GM21528 (cell line): ENCODE data around the gene S100A9.

Source experiments
- ATAC-seq: cut with Tn5 transposase; IDR thresholded peaks from one replicate; pipeline ENCODE4 v1.9.1; 2021; ENCODE audit warnings: mild to moderate bottlenecking, moderate library complexity; ENCODE audit not compliant: unreplicated experiment, low FRiP score

S100A9 gene

DNA sequence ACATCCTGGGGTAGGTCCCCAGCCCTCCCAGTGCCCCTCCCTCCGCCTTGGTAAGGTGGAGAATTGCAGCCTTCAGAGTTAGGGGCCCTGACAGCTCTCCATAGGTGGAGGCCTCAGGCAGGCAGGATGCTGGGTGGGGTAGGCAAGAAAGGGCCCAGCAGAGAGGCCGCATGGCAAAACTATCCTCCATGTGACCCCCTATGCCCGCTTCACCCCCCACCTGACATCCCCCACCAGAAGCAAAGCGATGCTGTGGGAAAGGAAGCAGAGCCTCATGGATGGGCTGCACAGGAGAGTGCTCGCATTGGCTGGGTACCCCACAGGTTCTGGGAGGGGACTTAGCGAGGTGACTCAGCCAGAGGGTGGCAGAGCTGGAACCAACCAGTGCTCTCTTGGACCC, 1.6 kb downstream of the S100A9 start:
- ATAC-seq = no peak

DNA sequence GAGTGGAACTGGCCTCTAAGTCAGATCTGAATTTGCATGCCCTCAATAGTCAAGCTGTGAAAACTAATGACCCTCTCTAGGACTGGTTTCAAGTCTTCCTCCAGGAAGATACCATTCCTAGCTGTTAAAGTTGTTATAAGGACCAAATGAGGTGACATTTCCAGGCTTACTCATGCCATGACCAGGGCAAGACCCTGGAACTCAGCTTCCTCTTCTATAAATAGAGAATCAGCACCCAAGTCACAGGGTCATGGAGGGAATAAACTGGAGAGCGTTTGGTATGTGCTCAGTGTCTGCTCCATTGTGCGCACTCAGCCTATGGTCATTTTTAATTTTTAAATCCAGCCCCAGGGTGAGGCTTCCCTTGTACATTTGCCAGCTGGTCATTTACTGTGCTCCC, 2.5 kb downstream of the S100A9 start:
- no peak for ATAC-seq

DNA sequence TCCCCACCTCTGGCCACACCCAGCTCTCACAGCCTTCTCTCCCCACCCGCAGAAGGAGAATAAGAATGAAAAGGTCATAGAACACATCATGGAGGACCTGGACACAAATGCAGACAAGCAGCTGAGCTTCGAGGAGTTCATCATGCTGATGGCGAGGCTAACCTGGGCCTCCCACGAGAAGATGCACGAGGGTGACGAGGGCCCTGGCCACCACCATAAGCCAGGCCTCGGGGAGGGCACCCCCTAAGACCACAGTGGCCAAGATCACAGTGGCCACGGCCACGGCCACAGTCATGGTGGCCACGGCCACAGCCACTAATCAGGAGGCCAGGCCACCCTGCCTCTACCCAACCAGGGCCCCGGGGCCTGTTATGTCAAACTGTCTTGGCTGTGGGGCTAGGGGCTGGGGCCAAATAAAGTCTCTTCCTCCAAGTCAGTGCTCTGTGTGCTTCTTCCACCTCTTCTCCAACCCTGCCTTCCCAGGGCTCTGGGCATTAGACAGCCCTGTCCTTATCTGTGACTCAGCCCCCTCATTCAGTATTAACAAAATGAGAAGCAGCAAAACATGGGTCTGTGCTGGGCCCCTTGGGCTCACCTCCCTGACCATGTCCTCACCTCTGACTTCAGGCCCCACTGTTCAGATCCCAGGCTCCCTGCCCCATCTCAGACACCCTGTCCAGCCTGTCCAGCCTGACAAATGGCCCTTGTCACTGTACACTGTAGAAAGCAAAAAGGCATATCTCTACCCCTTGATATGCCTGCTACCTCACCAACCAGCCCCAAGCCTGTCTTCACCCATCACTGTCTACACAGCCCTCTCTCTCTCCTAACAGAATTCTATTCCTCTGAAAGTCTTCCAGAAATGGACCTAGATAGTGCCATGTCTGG, 3.2 kb downstream of the S100A9 start:
- no peak for ATAC-seq

DNA sequence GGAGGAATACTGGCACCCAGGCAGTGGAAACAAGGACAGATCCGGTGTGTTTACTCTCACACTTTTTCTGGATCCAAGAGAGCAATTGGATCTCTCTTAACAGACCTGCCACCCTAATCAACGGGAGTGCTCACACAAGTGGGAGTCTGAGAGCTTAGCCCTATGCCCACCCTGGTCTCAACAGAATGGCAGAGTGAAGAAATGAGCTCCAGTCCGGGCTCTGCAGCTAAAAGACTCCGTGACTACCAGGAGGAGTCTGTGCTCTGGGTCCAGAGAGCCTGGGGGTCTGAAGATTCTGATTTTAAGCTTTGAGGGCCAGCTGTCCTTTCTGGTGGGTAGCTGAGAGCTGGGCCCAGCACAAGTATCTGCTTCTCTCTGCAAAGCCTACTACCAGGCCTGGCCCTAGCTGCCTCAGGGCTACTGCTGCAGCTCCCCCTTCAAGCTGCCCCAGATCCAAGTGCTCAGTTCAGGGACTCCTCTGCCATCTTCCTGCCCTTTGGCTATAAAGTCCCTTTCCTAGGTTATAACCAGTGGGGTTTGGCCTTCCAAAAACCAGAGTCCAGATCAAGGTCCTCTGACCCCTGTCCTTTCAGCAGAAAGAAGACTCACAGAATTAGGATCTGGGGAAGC, 3.9 kb downstream of the S100A9 start:
- no peak for ATAC-seq

DNA sequence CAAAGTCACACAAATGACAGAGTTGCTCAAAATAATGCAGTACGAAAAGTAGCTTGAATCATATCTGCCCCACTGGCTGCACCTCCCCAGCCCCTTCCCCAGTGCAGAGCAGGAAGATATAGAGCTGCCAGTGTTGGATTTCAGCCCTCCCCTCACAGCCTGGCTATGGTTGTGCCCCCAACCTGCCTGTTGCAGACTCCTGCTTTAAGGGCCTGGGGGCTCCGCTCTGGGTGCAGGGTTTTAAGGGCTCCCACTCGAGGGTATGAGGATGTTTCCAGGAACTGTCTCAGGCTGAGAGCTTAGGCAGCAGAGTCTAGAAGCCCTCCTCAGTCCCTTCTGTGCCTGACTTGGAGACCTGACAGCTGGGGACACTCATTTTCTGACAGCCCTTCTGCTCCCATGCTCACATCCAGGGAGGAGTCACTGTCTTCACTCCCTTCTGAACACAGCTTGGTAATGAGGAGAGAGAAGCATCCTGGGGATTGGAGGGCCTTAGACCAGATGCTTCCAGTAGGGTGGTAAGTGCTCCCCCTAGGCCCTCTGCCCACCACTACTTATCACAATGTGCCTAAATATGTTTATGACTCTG, 4.6 kb downstream of the S100A9 start:
- ATAC-seq = no peak

DNA sequence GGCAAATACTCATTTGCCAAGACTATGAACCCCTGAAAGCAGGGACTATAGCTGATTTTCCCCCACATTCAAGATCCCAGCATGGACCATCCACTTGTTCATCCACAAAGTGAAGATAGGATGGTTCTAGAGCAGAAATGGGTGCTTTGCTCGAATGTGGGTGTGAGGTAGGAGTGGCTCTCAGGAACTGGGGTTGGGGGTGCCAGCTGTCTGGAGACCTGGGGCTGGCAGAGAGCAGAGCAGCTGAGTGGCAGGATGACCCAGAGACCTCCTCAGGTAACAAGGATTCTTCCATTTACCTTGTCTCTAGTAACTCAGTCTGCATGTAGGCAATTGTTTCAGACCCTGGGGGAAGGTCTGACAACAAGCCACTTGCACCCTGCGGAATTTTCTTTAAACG, 6.0 kb downstream of the S100A9 start:
- no peak for ATAC-seq

DNA sequence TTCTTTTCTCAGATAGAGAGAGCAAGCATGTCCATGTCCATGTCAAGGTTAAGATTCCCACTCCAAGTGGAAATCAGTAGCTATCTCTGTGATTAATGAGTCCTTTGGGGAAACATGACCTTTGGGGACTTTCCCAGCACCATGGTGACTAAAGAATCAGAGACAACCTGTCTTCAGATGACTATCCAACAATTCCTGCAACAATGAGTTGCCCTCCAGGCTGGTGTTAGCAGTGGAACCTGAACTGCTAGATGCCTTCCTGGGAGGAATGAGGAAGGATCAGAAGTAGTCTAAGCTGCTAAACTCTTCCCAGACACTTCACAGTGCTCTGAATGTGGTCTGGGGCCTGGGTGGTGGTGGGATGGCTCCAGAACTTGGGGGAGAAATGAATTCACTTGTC, 6.5 kb downstream of the S100A9 start:
- no peak for ATAC-seq

DNA sequence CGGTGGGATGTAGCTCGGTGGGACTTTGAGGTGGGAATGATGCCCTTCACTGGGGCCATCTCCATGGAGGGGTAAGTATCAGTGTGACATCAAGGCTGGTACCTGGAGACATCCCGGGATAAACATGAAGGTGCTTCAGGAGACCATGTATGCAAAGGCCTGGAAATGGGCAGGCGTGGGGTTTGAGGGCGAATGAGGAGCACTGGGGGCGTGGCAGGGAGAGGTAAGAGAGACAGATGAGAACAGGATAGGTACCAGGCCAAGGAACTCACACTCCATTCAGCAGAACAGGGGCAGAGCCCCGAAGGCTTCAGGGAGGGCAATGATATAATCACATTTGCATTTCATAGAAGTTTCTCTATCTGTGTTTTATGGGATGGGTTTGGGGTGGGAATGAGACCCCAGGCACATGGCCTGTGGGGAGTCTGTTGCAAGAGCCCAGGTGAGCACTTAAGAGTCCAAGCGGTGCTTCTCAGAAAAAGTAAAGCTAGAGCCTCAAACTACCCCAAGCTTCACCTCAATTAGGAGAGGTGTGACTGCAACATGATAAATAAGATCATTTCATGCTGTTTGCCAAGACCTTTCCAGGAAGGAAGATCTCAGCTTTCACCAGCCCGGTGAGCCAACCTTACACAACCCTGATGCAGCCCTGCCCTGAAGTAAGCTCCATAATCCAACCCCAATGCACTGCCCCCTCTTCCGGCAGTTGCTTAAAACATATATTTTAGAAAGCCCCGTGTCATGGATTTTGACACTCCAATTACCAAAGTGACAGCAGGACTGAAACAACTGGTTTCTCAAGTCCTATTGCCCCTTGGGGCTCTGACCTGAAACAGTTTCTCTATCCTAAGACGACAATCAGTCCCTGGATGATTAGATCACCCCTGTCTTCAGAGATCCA, 7.4 kb downstream of the S100A9 start:
- ATAC-seq = no peak

DNA sequence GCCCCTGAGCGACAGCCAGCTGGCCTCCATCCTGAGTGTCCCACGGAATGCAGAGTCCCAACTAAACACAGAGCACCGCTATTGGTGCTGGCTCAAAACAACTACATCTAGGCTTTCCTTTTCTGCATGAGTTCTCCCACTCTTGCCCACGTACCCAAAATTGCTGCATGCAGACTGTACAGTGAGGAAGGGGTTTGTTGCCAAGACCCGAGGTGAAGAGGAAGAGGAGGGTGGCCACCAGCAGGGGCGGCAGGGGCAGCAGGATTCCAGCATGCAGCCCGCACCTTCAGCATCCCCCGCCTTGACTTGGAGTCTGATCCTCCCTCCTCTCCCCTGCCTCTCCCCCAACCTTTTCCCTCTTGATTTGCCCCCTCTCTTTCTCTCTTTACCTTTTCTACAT, 8.0 kb downstream of the S100A9 start:
- ATAC-seq = no peak

DNA sequence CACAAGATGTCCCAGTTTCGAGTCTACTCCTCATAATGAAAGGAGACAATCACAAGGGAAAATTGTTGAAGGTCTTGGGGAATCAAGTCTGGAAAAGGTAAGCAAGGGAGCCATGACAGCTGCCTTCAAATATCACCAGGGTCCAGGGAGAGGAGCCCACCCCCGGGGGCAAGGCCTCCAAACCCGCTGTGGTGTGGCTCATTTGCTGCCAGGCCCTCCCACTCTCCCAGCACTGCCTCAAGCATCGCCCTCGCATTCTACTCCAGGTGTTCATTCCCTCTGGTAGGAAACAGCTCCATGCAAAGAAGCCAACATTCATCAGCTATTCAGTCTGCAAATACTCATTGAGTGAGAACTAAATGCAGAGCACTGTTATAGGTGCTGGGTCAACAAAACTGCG, 8.6 kb downstream of the S100A9 start:
- no peak for ATAC-seq

DNA sequence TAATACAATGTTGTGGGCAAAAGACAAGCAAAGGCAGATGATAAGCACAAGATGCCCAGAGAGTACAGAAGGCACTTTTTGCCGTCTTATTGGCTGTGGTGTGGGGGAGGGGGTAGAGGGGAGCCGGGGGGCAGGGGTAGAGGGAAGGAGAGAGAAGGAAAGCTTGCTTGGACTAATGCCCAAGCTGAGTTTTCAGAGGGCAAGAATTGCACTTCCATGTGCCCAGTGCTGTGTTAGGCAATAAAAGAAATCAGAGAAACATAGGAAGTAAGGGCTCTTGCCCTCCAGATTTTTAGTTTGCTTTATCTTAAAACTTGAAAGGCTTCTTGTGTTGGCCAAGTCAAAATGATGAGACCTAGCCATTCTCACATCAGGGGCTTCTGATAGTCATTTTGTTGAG, 9.4 kb downstream of the S100A9 start:
- no peak for ATAC-seq

DNA sequence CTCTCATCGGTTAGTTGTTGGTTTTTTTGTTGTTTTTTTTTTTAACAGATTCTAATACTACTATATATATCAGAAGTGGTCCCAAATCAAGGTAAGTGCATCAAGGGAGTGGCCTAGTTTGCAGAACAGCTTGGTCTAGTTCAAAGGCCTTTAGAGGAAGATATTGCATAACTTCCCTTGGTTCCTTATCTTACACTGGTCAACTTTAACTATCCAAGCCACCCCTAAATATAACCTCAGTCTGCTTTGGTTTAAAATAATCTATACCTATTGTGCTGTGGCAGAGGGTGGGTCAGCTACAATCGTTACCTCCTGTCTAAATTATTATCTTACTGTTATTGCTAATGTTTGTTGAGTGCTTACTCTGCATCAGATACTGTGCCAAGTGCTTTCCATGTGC, 10.8 kb downstream of the S100A9 start:
- no peak for ATAC-seq

DNA sequence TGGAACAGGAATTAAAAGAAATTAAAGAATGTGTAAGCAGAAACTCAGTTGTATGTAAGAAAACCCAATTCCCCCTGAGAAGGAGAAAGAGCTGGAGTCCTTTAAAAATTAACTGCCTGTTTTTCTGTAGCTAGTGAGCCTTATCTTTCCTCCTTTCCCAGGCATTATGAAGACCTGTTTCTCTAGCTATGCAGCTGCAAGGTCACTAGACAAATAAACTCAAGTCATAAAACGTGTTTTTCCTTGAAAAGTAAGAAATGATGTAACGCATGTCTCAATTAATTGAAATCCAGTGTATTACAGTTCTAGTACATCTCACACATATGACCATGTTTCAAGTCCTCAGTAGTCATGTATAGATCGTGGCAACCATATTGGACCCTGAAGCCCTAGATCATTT, 12.5 kb downstream of the S100A9 start:
- no peak for ATAC-seq

DNA sequence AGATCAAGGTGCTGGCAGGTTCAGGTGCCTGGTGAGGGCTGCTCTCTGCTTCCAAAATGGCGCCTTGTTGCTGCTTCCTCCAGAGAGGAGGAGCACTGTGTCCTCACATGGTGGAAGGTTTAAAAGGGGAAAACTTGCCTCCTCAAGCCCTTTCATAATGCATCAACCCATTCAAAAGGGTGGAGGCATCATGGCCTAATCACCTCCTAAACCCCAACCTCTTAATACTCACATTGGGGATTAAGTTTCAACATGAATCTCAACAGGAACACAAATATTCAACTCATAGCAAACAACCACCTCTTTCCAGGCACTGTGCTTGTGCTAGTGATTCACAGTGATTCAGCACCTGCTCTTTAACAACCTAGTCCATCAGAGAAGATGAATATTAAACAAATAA, 13.6 kb downstream of the S100A9 start:
- ATAC-seq = no peak

DNA sequence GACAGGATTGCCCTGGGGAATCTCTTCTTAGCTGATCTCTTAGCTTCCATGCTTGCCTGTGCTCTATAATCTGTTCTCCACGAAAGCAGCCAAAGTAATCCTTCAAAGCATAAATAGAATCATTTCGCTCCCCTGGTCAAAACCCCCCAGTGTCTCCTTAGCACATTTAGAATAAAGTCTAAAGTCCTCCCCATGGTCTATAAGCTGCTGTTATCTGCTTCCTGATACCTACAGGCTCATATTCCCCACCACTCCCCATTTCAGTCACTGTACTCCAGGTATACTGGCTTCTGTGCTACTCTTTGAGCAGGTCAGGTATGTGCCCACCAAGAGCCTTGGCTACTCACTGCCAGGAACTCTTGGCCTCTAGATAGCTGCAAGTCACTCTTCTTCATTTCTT, 14.9 kb downstream of the S100A9 start:
- ATAC-seq = no peak

DNA sequence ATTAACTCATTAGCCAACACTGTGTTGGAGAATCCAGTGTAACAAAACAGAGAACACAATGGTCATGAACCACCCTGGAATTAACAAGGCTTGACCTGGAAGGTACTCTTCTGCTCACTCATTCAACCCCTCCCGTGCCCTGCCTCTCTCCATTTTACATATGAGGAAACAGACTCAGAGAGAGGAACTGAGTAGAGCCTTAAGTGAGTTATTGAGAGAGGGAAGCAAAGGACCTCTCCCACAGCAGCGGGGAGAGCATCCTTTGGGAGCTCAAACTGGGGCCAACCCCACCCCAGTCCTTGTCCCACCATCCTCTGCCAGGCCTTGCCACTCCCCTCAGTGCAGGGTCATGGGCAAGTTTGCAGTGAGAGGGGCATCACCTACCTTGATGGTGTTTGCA, 16.4 kb downstream of the S100A9 start:
- no peak for ATAC-seq

DNA sequence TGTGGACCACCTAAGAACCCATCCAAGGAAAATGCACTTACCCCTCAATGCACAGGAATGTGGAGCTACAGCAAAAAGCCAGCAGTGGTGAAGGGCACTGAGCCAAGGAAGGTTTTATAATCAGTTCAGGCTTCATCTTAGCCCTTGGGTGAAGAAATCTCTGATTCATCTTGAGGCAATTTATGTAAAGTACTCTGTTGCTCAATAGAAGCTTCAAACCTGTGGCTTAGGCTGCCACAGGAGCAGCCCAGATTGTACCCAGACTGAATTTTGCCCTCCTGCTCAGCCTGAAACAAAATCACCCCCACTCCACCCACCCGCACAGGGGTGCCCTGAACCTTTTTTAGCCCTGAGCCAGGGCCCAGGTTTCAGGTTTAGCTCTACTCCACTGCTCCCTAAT, 17.9 kb downstream of the S100A9 start, which contains the start of gene S100A12:
TSS of gene S100A12 (minus strand) at position 111 of the 400 bp plus-strand sequence. CDS start 1,029 bp downstream, outside the sequence.
- no peak for ATAC-seq

DNA sequence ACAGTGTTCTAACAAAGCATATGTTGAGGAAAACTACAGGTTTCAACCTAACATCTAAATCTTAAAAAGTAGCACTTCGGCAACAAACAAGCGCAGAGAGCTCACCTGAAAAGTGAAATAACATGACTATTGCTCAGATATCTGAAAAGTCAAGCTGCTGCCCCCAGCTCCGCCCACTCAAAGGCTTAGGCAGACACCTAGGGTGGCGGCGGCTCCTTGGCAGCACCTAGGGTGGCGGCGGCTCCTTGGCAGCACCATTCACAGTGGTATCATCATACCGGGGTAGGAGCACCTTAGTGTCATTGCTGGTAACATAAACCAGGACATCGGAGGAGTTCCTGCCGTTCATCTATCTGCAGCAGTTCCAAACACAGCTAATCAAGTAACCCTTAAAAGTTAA, 21.9 kb downstream of the S100A9 start:
- ATAC-seq = no peak

DNA sequence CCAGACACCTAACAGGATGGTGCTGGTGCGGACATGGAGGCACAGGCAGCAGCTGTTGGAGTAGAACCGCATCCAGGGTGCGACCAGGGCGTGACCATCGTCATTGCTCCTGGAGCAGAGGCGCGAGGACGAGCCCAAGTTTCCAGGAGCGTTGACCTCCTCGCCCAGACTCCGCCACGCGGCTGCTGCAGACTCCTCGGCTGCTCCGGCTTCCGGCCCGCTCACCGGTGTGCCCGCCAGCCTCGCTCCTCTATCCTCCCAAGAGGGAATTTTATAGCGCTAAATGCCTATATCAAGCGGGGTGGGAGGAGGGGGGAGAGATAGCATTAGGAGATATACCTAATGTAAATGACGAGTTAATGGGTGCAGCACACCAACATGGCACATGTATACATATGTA, 23.1 kb downstream of the S100A9 start:
- no peak for ATAC-seq

DNA sequence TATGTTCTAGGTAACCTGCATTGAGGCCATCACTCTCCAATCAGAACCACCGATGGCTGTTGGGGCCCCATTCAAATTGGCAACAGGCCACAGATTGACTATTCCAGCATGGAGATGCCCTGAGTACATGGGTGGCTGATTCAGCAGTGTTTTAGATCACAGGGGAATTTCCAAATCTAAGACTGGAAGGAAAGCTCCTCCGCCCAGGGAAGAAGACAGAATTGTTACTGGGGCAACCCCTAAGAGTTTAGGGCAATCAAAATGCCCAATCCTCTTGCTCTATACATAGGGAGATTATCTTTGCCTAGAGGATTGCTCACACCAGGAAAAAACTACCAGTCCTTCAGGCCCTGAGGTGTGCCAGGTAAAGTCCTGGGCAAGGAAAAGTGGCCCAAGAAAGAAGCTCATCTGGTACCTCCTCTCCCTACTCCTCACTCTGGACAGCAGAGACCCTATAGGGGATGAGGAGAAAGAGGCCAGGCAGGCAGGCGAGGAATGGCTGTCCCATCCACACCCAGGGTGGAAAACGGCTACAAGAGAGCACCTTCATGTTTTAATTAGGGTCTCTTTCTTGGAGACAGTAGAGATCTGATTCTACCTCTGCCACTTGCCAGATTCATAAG, 27.4 kb downstream of the S100A9 start:
- no peak for ATAC-seq
